GM12878 (cell line): ENCODE results near the gene ABCB9. TPM values are rescaled to one million over a fixed set of nuclear protein-coding genes. Genes with fewer than 3 reads are reported as not detected.

Experiments used
- ATF2 ChIP-seq: IDR thresholded peaks from 2 replicates; pipeline ENCODE4 v1.6.1; 2012; ENCODE audit warnings: low read length, inconsistent platforms
- IKZF2 ChIP-seq, 2 experiments: fragments of 450-650 bp; IDR thresholded peaks; 2 replicates each; pipeline ENCODE4 v1.6.1; 2017; ENCODE audit warnings: mild to moderate bottlenecking in 2 of 2, moderate library complexity in 2 of 2
- JUNB ChIP-seq: IDR thresholded peaks from 2 replicates; pipeline ENCODE4 v1.6.1; 2016; ENCODE audit warnings: antibody characterized with exemption, mild to moderate bottlenecking
- NBN ChIP-seq: fragments of 450-650 bp; IDR thresholded peaks from 2 replicates; pipeline ENCODE4 v1.6.1; 2016
- NFYB ChIP-seq: IDR thresholded peaks from 2 replicates; pipeline ENCODE4 v1.6.1; 2011; ENCODE audit warnings: low read depth, mild to moderate bottlenecking, low read length, improper control_type of control experiment, moderate library complexity; ENCODE audit not compliant: insufficient read depth
- NR2F1 ChIP-seq: fragments of 450-650 bp; conservative IDR thresholded peaks from 2 replicates; pipeline ENCODE4 v1.6.1; 2017; ENCODE audit warnings: mild to moderate bottlenecking
- RAD51 ChIP-seq: fragments of 450-650 bp; IDR thresholded peaks from 2 replicates; pipeline ENCODE4 v1.6.1; 2016; ENCODE audit warnings: moderate library complexity, mild to moderate bottlenecking, inconsistent platforms
- SREBF1 ChIP-seq: IDR thresholded peaks from 2 replicates; pipeline ENCODE4 v1.6.1; 2012; ENCODE audit warnings: mild to moderate bottlenecking, low read length
- TCF12 ChIP-seq: IDR thresholded peaks from 2 replicates; pipeline ENCODE4 v1.6.1; 2011; ENCODE audit warnings: low read depth, mild to moderate bottlenecking, low read length
- ZNF217 ChIP-seq: fragments of 450-650 bp; IDR thresholded peaks from 2 replicates; pipeline ENCODE4 v1.6.1; 2017; ENCODE audit warnings: antibody characterized with exemption, mild to moderate bottlenecking
- polyA plus RNA-seq, 11 experiments: library from polyadenylated mRNA; depleted of rRNA in 4 of 11; unstranded in 6 of 11; stranded (reverse) in 5 of 11; fragments of >200 nt; fragmentation: Nextera tagmentation in 4 of 11; fragmentation: Illumina TruSeq in 1 of 11; extraction: Ambion mirVana in 4 of 11; extraction: Trizol in 1 of 11; gene quantifications; 1 replicate in 1 of 11; 2 replicates in 10 of 11; pipeline versions ENCODE4 v1.2.1 to v1.2.3, GENCODE V29; 2011 to 2016; ENCODE audit warnings: inconsistent platforms in 2 of 11, missing spikeins in 2 of 11, low read depth in 1 of 11
- total RNA-seq, 4 experiments: library from RNA; depleted of rRNA in 3 of 4; stranded (reverse); fragments of >200 nt in 3 of 4; fragmentation: Illumina TruSeq in 1 of 4; extraction: Trizol in 1 of 4; gene quantifications; 2 replicates each; pipeline versions ENCODE4 v1.2.1 to v1.2.3, GENCODE V29; 2013 to 2021
- TF ChIP-seq, protein P1 (sequence below): fragments of 450-650 bp; IDR thresholded peaks from 2 replicates; pipeline ENCODE4 v1.6.1; 2018; ENCODE audit warnings: mild to moderate bottlenecking, low read depth, moderate library complexity; ENCODE audit not compliant: partially characterized antibody
- TF ChIP-seq, protein P2 (sequence below): fragments of 450-650 bp; IDR thresholded peaks from 2 replicates; pipeline ENCODE4 v1.6.1; 2017; ENCODE audit warnings: mild to moderate bottlenecking
- TF ChIP-seq, protein P3 (sequence below): fragments of 450-650 bp; IDR thresholded peaks from 2 replicates; pipeline ENCODE4 v1.6.1; 2017; ENCODE audit warnings: antibody characterized with exemption, mild to moderate bottlenecking, moderate library complexity
- TF ChIP-seq, protein P4 (sequence below): fragments of 450-650 bp; conservative IDR thresholded peaks from 2 replicates; pipeline ENCODE4 v1.6.1; 2017; ENCODE audit warnings: mild to moderate bottlenecking, moderate library complexity
- TF ChIP-seq, protein P5 (sequence below): fragments of 450-650 bp; IDR thresholded peaks from 2 replicates; pipeline ENCODE4 v1.6.1; 2017; ENCODE audit warnings: mild to moderate bottlenecking, low read depth, inconsistent platforms; ENCODE audit not compliant: poor library complexity, severe bottlenecking

Gene ABCB9
- total and polyA plus RNA-seq, 10 of the 15 experiments (the other 5 are each of a cell fraction or from before 2014, with no cell fraction given), result 0.37 to 4.9 (median 3.1) TPM

- TF ChIP-seq, protein P1, sequence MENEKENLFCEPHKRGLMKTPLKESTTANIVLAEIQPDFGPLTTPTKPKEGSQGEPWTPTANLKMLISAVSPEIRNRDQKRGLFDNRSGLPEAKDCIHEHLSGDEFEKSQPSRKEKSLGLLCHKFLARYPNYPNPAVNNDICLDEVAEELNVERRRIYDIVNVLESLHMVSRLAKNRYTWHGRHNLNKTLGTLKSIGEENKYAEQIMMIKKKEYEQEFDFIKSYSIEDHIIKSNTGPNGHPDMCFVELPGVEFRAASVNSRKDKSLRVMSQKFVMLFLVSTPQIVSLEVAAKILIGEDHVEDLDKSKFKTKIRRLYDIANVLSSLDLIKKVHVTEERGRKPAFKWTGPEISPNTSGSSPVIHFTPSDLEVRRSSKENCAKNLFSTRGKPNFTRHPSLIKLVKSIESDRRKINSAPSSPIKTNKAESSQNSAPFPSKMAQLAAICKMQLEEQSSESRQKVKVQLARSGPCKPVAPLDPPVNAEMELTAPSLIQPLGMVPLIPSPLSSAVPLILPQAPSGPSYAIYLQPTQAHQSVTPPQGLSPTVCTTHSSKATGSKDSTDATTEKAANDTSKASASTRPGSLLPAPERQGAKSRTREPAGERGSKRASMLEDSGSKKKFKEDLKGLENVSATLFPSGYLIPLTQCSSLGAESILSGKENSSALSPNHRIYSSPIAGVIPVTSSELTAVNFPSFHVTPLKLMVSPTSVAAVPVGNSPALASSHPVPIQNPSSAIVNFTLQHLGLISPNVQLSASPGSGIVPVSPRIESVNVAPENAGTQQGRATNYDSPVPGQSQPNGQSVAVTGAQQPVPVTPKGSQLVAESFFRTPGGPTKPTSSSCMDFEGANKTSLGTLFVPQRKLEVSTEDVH, result no peak
- TF ChIP-seq RAD51 (no peak), NBN (peak; percentile 44; the same call in 1 of the 2 replicates), IKZF2 (IDR thresholded peaks at IDR 0.05) (peak; percentile 98 to 99), JUNB (peak; percentile 84), ATF2 (peak; percentile 92), SREBF1 (no peak), NR2F1 (peak; percentile 92), TCF12 (peak; percentile 92), ZNF217 (no peak), NFYB (no peak)
- TF ChIP-seq, protein P2, sequence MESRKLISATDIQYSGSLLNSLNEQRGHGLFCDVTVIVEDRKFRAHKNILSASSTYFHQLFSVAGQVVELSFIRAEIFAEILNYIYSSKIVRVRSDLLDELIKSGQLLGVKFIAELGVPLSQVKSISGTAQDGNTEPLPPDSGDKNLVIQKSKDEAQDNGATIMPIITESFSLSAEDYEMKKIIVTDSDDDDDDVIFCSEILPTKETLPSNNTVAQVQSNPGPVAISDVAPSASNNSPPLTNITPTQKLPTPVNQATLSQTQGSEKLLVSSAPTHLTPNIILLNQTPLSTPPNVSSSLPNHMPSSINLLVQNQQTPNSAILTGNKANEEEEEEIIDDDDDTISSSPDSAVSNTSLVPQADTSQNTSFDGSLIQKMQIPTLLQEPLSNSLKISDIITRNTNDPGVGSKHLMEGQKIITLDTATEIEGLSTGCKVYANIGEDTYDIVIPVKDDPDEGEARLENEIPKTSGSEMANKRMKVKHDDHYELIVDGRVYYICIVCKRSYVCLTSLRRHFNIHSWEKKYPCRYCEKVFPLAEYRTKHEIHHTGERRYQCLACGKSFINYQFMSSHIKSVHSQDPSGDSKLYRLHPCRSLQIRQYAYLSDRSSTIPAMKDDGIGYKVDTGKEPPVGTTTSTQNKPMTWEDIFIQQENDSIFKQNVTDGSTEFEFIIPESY, result no peak
- TF ChIP-seq, protein P3, sequence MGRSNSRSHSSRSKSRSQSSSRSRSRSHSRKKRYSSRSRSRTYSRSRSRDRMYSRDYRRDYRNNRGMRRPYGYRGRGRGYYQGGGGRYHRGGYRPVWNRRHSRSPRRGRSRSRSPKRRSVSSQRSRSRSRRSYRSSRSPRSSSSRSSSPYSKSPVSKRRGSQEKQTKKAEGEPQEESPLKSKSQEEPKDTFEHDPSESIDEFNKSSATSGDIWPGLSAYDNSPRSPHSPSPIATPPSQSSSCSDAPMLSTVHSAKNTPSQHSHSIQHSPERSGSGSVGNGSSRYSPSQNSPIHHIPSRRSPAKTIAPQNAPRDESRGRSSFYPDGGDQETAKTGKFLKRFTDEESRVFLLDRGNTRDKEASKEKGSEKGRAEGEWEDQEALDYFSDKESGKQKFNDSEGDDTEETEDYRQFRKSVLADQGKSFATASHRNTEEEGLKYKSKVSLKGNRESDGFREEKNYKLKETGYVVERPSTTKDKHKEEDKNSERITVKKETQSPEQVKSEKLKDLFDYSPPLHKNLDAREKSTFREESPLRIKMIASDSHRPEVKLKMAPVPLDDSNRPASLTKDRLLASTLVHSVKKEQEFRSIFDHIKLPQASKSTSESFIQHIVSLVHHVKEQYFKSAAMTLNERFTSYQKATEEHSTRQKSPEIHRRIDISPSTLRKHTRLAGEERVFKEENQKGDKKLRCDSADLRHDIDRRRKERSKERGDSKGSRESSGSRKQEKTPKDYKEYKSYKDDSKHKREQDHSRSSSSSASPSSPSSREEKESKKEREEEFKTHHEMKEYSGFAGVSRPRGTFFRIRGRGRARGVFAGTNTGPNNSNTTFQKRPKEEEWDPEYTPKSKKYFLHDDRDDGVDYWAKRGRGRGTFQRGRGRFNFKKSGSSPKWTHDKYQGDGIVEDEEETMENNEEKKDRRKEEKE, result no peak
- TF ChIP-seq, protein P4, sequence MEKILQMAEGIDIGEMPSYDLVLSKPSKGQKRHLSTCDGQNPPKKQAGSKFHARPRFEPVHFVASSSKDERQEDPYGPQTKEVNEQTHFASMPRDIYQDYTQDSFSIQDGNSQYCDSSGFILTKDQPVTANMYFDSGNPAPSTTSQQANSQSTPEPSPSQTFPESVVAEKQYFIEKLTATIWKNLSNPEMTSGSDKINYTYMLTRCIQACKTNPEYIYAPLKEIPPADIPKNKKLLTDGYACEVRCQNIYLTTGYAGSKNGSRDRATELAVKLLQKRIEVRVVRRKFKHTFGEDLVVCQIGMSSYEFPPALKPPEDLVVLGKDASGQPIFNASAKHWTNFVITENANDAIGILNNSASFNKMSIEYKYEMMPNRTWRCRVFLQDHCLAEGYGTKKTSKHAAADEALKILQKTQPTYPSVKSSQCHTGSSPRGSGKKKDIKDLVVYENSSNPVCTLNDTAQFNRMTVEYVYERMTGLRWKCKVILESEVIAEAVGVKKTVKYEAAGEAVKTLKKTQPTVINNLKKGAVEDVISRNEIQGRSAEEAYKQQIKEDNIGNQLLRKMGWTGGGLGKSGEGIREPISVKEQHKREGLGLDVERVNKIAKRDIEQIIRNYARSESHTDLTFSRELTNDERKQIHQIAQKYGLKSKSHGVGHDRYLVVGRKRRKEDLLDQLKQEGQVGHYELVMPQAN, result no peak
- TF ChIP-seq, protein P5, sequence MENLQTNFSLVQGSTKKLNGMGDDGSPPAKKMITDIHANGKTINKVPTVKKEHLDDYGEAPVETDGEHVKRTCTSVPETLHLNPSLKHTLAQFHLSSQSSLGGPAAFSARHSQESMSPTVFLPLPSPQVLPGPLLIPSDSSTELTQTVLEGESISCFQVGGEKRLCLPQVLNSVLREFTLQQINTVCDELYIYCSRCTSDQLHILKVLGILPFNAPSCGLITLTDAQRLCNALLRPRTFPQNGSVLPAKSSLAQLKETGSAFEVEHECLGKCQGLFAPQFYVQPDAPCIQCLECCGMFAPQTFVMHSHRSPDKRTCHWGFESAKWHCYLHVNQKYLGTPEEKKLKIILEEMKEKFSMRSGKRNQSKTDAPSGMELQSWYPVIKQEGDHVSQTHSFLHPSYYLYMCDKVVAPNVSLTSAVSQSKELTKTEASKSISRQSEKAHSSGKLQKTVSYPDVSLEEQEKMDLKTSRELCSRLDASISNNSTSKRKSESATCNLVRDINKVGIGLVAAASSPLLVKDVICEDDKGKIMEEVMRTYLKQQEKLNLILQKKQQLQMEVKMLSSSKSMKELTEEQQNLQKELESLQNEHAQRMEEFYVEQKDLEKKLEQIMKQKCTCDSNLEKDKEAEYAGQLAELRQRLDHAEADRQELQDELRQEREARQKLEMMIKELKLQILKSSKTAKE, result peak; percentile 80
These were observed 79.1 kb downstream of the ABCB9 start (continued) for GRCh38 chr12:122886851-122887818.
